Stimulated activated CD4-positive, alpha-beta T cell treated with anti-CD3 and anti-CD28 coated beads, Interleukin-4, amount 100 ng/mL, for 4 hours (primary cell): Measurements from ENCODE around the gene CLCNKB.
"Not testable (repeated sequence)": the region's sequence is repeated elsewhere in the genome, so short reads cannot be mapped to it uniquely, and the experiment has no call there.

Experiments used
- DNase-seq, 2 experiments: peaks; one replicate each; pipeline ENCODE4 v3.0.0-alpha.2; 2020

CLCNKB gene

GRCh38 chr1:16043521-16043920 lies at the start of gene CLCNKB:
Gene CLCNKB (plus strand): TSS chr1:16043782. CDS start chr1:16044493, 711 bp downstream.
- DNase-seq: no peak

- DNase-seq: no peak
Measured at GRCh38 chr1:15994081-15994480, 49.5 kb upstream of the CLCNKB start.

- DNase-seq: peak; percentile 43 to 46
Measured at GRCh38 chr1:15994590-15995351, 48.8 kb upstream of the CLCNKB start.

GRCh38 chr1:15997076-15997585 lies 46.5 kb upstream of the CLCNKB start:
- no peak for DNase-seq

- DNase-seq: no peak
Measured at GRCh38 chr1:15997637-15998280, 45.8 kb upstream of the CLCNKB start.

- DNase-seq: no peak
Measured at GRCh38 chr1:15998929-15999328, 44.7 kb upstream of the CLCNKB start.

- not testable (repeated sequence) for DNase-seq
Measured at GRCh38 chr1:16001274-16001673, 42.3 kb upstream of the CLCNKB start.

- no peak for DNase-seq
Measured at GRCh38 chr1:16005597-16005996, 38.0 kb upstream of the CLCNKB start.

GRCh38 chr1:16006010-16006409 lies 37.6 kb upstream of the CLCNKB start:
- no peak for DNase-seq

- DNase-seq: peak in 1 of 2 experiments; percentile 38
Measured at GRCh38 chr1:16006552-16007485, 36.8 kb upstream of the CLCNKB start.

- DNase-seq: no peak
Measured at GRCh38 chr1:16007671-16008341, 35.8 kb upstream of the CLCNKB start.

- peak; percentile 60 to 69 for DNase-seq
Measured at GRCh38 chr1:16009030-16009460, 34.5 kb upstream of the CLCNKB start.

GRCh38 chr1:16009678-16010077 lies 33.9 kb upstream of the CLCNKB start:
- no peak for DNase-seq

GRCh38 chr1:16010837-16011236 lies 32.7 kb upstream of the CLCNKB start:
- DNase-seq: no peak

- DNase-seq: no peak
Measured at GRCh38 chr1:16011936-16012589, 31.5 kb upstream of the CLCNKB start.

GRCh38 chr1:16012590-16013219 lies 30.9 kb upstream of the CLCNKB start:
- DNase-seq: peak; percentile 23 to 43

GRCh38 chr1:16013220-16013907 lies 30.2 kb upstream of the CLCNKB start:
- DNase-seq: peak; percentile 59 to 79

GRCh38 chr1:16013908-16014258 lies 29.7 kb upstream of the CLCNKB start:
- no peak for DNase-seq

GRCh38 chr1:16014509-16015482 lies 28.8 kb upstream of the CLCNKB start:
- DNase-seq: no peak

GRCh38 chr1:16015491-16015890 lies 28.1 kb upstream of the CLCNKB start:
- DNase-seq: no peak
